Fibroblast of lung (primary cell): ENCODE data around the gene JARID2.

ENCODE experiments used
- CTCF ChIP-seq, 2 donors: IDR thresholded peaks in 1 of 2; conservative IDR thresholded peaks in 1 of 2; 1 replicate in 1 of 2; 2 replicates in 1 of 2; pipeline ENCODE4 v1.5.1; 2011 to 2012; ENCODE audit warnings: low read length in 2 of 2, control low read depth in 1 of 2, inconsistent platforms in 1 of 2, low read depth in 1 of 2, mild to moderate bottlenecking in 1 of 2
- EZH2 ChIP-seq: IDR thresholded peaks from 2 replicates; pipeline ENCODE4 v1.5.1; 2012; ENCODE audit warnings: low read length, control low read depth, mild to moderate bottlenecking; ENCODE audit errors: missing control alignments

GRCh38 chr6:15530411-15530810 lies 284.5 kb downstream of the JARID2 start:
- TF ChIP-seq CTCF (conservative IDR thresholded peaks at IDR 0.05 in 1 of 2, IDR thresholded peaks at IDR 0.05 in 1 of 2; ENCODE audit: low read depth in 1 of 2, low read length in 2 of 2) (no peak), EZH2 (no peak)
